GM23338 (cell line): Measurements from ENCODE around the gene CLCN1. TPM values are rescaled to one million over a fixed set of nuclear protein-coding genes. Genes with fewer than 3 reads are reported as not detected.

Experiments used
- ATAC-seq: fragments of 200-7000 bp; cut with Tn5 transposase; 3 replicates; pipeline ENCODE4 v1.9.1; 2020
- DNase-seq: peaks from one replicate; pipeline ENCODE4 v3.0.0-alpha.2; 2015; ENCODE audit warnings: low spot score
- H2AFZ ChIP-seq: fragments of 200-600 bp; sonication (generic); 2 replicates; pipeline ENCODE4 v1.8.0; 2016; ENCODE audit warnings: antibody characterized with exemption, mild to moderate bottlenecking, moderate library complexity
- H3F3A ChIP-seq: fragments of 200-600 bp; sonication (generic); replicated peaks from 2 replicates; pipeline ENCODE4 v1.8.0; 2017; ENCODE audit warnings: antibody characterized with exemption, mixed run types, low read depth
- H3K27ac ChIP-seq: fragments of 200-600 bp; sonication (generic); 2 replicates; pipeline ENCODE4 v1.6.1; 2016; ENCODE audit warnings: low read depth
- H3K27me3 ChIP-seq: fragments of 200-600 bp; sonication (generic); 2 replicates; pipeline ENCODE4 v1.8.0; 2016; ENCODE audit warnings: mild to moderate bottlenecking, mixed run types, moderate library complexity; ENCODE audit not compliant: insufficient read depth
- H3K36me3 ChIP-seq: fragments of 200-600 bp; sonication (generic); 2 replicates; pipeline ENCODE4 v1.8.0; 2016; ENCODE audit warnings: mild to moderate bottlenecking; ENCODE audit not compliant: insufficient read depth
- H3K4me1 ChIP-seq: fragments of 200-600 bp; sonication (generic); 2 replicates; pipeline ENCODE4 v1.8.0; 2016; ENCODE audit warnings: mild to moderate bottlenecking, moderate library complexity; ENCODE audit not compliant: insufficient read depth
- H3K4me2 ChIP-seq: fragments of 200-600 bp; sonication (generic); 2 replicates; pipeline ENCODE4 v1.7.1; 2017; ENCODE audit warnings: mixed run types
- H3K4me3 ChIP-seq: fragments of 200-600 bp; sonication (generic); 2 replicates; pipeline ENCODE4 v1.6.1; 2016; ENCODE audit warnings: mixed run types
- H3K79me2 ChIP-seq: fragments of 200-600 bp; sonication (generic); replicated peaks from 2 replicates; pipeline ENCODE4 v1.8.0; 2017; ENCODE audit warnings: mild to moderate bottlenecking; ENCODE audit not compliant: insufficient read depth
- H3K9me2 ChIP-seq: fragments of 200-600 bp; sonication (generic); 2 replicates; pipeline ENCODE4 v1.8.0; 2017; ENCODE audit not compliant: insufficient read depth
- H4K20me1 ChIP-seq: fragments of 200-600 bp; sonication (generic); replicated peaks from 2 replicates; pipeline ENCODE4 v1.8.0; 2017; ENCODE audit warnings: mild to moderate bottlenecking; ENCODE audit not compliant: insufficient read depth
- H3K27ac Mint-ChIP-seq: 2 replicates; pipeline ENCODE4 v1.8.0; 2020; ENCODE audit warnings: inconsistent platforms, mild to moderate bottlenecking, moderate library complexity, mixed read lengths
- H3K27me3 Mint-ChIP-seq: 3 replicates; pipeline ENCODE4 v1.8.0; 2022; ENCODE audit warnings: low read depth, mild to moderate bottlenecking, moderate library complexity, mixed read lengths, inconsistent platforms; ENCODE audit not compliant: insufficient read depth, poor library complexity
- H3K36me3 Mint-ChIP-seq: 3 replicates; pipeline ENCODE4 v1.8.0; 2021; ENCODE audit warnings: low read depth, mild to moderate bottlenecking, inconsistent platforms, moderate library complexity, mixed read lengths
- H3K4me1 Mint-ChIP-seq: 3 replicates; pipeline ENCODE4 v1.8.0; 2020; ENCODE audit warnings: mild to moderate bottlenecking, inconsistent platforms, mixed read lengths
- H3K4me3 Mint-ChIP-seq: 3 replicates; pipeline ENCODE4 v1.8.0; 2021; ENCODE audit warnings: moderate library complexity, mild to moderate bottlenecking, inconsistent platforms, mixed read lengths
- H3K9me3 Mint-ChIP-seq: 3 replicates; pipeline ENCODE4 v1.8.0; 2020; ENCODE audit warnings: moderate library complexity, mild to moderate bottlenecking, inconsistent platforms, mixed read lengths
- CREB1 ChIP-seq: fragments of 250-450 bp; sonication (Bioruptor Pico); IDR thresholded peaks from 2 replicates; pipeline ENCODE4 v1.5.0; 2020; ENCODE audit warnings: low read depth, mild to moderate bottlenecking, moderate library complexity
- EZH2 ChIP-seq: fragments of 200-600 bp; sonication (generic); IDR thresholded peaks from one replicate; pipeline ENCODE4 v1.8.0; 2017; ENCODE audit warnings: antibody characterized with exemption, mild to moderate bottlenecking, low read depth; ENCODE audit not compliant: unreplicated experiment
- EZH2phosphoT487 ChIP-seq: fragments of 200-600 bp; sonication (generic); IDR thresholded peaks from one replicate; pipeline ENCODE4 v1.8.1; 2018; ENCODE audit warnings: antibody characterized with exemption; ENCODE audit not compliant: unreplicated experiment
- JUNB ChIP-seq: IDR thresholded peaks from one replicate; pipeline ENCODE4 v1.6.1; 2016; ENCODE audit warnings: antibody characterized with exemption; ENCODE audit not compliant: unreplicated experiment
- NANOG ChIP-seq: IDR thresholded peaks from 2 replicates; pipeline ENCODE4 v1.6.1; 2016; ENCODE audit warnings: antibody characterized with exemption, borderline replicate concordance
- POLR2AphosphoS5 ChIP-seq: IDR thresholded peaks from 2 replicates; pipeline ENCODE4 v1.6.1; 2016; ENCODE audit warnings: antibody characterized with exemption, low read depth
- STAT1 ChIP-seq: IDR thresholded peaks from one replicate; pipeline ENCODE4 v1.6.1; 2016; ENCODE audit warnings: antibody characterized with exemption; ENCODE audit not compliant: unreplicated experiment
- ZNF114 ChIP-seq: fragments of 250-450 bp; sonication (Bioruptor Pico); IDR thresholded peaks from 2 replicates; pipeline ENCODE4 v1.5.0; 2020; ENCODE audit warnings: mild to moderate bottlenecking, moderate library complexity
- ZNF331 ChIP-seq: fragments of 250-450 bp; sonication (Bioruptor Pico); IDR thresholded peaks from 2 replicates; pipeline ENCODE4 v1.5.0; 2020; ENCODE audit warnings: low read depth, mild to moderate bottlenecking, moderate library complexity
- polyA plus RNA-seq: library from polyadenylated mRNA; unstranded; fragments of >200 nt; fragmentation: Nextera tagmentation; extraction: Ambion mirVana; gene quantifications from 2 replicates; pipeline ENCODE4 v1.2.1, GENCODE V29; 2016
- total RNA-seq: library from RNA; depleted of rRNA; stranded (reverse); fragments of >200 nt; shearing (Covaris generic); gene quantifications from 2 replicates; pipeline ENCODE4 v1.2.3, GENCODE V29; 2014
- TF ChIP-seq, protein P1 (sequence below): IDR thresholded peaks from one replicate; pipeline ENCODE4 v1.6.1; 2018; ENCODE audit warnings: antibody characterized with exemption; ENCODE audit not compliant: unreplicated experiment
- TF ChIP-seq, protein P2 (sequence below): fragments of 250-450 bp; sonication (Bioruptor Pico); IDR thresholded peaks from 2 replicates; pipeline ENCODE4 v1.5.0; 2020; ENCODE audit warnings: mild to moderate bottlenecking, moderate library complexity
- TF ChIP-seq, protein P3 (sequence below): IDR thresholded peaks from 2 replicates; pipeline ENCODE4 v1.6.1; 2016; ENCODE audit warnings: antibody characterized with exemption
- TF ChIP-seq, protein P4 (sequence below), 2 experiments: fragments of 200-600 bp in 1 of 2; sonication (generic) in 1 of 2; conservative IDR thresholded peaks; 2 replicates each; pipeline versions ENCODE4 v1.5.1 to v1.6.1; 2016 to 2017; ENCODE audit warnings: antibody characterized with exemption in 2 of 2, low read depth in 2 of 2, mild to moderate bottlenecking in 2 of 2, moderate library complexity in 1 of 2

The CLCN1 gene
- total and polyA plus RNA-seq, 2 experiments from 2014 or later: 0.38 to 0.48 TPM

DNA sequence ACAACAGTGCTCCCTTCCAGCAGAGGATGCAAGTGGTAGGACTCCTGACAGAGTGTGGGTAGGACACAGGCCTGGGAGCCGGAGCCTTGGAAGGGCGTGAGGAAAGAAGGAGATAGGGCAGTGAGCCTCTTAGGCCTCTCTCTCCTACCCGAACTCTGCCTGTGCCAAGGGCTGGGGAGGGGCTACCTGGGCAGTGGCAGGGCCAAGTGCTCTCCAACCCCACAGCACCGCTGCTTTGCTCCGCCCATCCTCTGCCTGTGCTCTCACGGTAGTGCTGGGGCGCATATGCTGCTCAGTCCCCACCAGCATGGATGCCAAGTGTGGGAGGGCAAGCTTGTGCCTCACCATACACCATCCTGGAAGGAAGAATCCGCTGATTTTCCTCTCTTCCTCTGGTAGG lies 39.1 kb downstream of the CLCN1 start:
- no peak overlapping the region for H3K4me3 Mint-ChIP-seq

More for the DNA sequence above, 39.1 kb downstream of the CLCN1 start:
- no peak for DNase-seq
- Histone ChIP-seq H3F3A (no peaks in the 10 kb centered on the region), H2AFZ (no peak overlapping the region), H3K4me1 (no peaks in the 10 kb centered on the region; the same call in 1 of the 2 replicates), H3K9me2 (no peaks in the 10 kb centered on the region; the same call in 1 of the 2 replicates), H3K27ac (no peak overlapping the region), H3K27me3 (no peaks in the 10 kb centered on the region), H3K79me2 (no peaks in the 10 kb centered on the region), H3K36me3 (peaks cover 11% of the 10 kb centered on the region), H3K4me3 (no peak overlapping the region), H3K4me2 (no peak overlapping the region), H4K20me1 (no peaks in the 10 kb centered on the region)
- Mint-ChIP-seq H3K27me3 (peaks cover 13% of the 10 kb centered on the region), H3K36me3 (peaks cover 56% of the 10 kb centered on the region), H3K9me3 (no peaks in the 10 kb centered on the region; the same call in 2 of the 3 replicates), H3K4me1 (peaks cover 31% of the 10 kb centered on the region), H3K27ac (no peak overlapping the region)
- no peak for TF ChIP-seq NANOG
- no peak for TF ChIP-seq POLR2AphosphoS5
- no peak for TF ChIP-seq EZH2phosphoT487
- TF ChIP-seq, protein P1, sequence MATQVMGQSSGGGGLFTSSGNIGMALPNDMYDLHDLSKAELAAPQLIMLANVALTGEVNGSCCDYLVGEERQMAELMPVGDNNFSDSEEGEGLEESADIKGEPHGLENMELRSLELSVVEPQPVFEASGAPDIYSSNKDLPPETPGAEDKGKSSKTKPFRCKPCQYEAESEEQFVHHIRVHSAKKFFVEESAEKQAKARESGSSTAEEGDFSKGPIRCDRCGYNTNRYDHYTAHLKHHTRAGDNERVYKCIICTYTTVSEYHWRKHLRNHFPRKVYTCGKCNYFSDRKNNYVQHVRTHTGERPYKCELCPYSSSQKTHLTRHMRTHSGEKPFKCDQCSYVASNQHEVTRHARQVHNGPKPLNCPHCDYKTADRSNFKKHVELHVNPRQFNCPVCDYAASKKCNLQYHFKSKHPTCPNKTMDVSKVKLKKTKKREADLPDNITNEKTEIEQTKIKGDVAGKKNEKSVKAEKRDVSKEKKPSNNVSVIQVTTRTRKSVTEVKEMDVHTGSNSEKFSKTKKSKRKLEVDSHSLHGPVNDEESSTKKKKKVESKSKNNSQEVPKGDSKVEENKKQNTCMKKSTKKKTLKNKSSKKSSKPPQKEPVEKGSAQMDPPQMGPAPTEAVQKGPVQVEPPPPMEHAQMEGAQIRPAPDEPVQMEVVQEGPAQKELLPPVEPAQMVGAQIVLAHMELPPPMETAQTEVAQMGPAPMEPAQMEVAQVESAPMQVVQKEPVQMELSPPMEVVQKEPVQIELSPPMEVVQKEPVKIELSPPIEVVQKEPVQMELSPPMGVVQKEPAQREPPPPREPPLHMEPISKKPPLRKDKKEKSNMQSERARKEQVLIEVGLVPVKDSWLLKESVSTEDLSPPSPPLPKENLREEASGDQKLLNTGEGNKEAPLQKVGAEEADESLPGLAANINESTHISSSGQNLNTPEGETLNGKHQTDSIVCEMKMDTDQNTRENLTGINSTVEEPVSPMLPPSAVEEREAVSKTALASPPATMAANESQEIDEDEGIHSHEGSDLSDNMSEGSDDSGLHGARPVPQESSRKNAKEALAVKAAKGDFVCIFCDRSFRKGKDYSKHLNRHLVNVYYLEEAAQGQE: no peak
- TF ChIP-seq, protein P2, sequence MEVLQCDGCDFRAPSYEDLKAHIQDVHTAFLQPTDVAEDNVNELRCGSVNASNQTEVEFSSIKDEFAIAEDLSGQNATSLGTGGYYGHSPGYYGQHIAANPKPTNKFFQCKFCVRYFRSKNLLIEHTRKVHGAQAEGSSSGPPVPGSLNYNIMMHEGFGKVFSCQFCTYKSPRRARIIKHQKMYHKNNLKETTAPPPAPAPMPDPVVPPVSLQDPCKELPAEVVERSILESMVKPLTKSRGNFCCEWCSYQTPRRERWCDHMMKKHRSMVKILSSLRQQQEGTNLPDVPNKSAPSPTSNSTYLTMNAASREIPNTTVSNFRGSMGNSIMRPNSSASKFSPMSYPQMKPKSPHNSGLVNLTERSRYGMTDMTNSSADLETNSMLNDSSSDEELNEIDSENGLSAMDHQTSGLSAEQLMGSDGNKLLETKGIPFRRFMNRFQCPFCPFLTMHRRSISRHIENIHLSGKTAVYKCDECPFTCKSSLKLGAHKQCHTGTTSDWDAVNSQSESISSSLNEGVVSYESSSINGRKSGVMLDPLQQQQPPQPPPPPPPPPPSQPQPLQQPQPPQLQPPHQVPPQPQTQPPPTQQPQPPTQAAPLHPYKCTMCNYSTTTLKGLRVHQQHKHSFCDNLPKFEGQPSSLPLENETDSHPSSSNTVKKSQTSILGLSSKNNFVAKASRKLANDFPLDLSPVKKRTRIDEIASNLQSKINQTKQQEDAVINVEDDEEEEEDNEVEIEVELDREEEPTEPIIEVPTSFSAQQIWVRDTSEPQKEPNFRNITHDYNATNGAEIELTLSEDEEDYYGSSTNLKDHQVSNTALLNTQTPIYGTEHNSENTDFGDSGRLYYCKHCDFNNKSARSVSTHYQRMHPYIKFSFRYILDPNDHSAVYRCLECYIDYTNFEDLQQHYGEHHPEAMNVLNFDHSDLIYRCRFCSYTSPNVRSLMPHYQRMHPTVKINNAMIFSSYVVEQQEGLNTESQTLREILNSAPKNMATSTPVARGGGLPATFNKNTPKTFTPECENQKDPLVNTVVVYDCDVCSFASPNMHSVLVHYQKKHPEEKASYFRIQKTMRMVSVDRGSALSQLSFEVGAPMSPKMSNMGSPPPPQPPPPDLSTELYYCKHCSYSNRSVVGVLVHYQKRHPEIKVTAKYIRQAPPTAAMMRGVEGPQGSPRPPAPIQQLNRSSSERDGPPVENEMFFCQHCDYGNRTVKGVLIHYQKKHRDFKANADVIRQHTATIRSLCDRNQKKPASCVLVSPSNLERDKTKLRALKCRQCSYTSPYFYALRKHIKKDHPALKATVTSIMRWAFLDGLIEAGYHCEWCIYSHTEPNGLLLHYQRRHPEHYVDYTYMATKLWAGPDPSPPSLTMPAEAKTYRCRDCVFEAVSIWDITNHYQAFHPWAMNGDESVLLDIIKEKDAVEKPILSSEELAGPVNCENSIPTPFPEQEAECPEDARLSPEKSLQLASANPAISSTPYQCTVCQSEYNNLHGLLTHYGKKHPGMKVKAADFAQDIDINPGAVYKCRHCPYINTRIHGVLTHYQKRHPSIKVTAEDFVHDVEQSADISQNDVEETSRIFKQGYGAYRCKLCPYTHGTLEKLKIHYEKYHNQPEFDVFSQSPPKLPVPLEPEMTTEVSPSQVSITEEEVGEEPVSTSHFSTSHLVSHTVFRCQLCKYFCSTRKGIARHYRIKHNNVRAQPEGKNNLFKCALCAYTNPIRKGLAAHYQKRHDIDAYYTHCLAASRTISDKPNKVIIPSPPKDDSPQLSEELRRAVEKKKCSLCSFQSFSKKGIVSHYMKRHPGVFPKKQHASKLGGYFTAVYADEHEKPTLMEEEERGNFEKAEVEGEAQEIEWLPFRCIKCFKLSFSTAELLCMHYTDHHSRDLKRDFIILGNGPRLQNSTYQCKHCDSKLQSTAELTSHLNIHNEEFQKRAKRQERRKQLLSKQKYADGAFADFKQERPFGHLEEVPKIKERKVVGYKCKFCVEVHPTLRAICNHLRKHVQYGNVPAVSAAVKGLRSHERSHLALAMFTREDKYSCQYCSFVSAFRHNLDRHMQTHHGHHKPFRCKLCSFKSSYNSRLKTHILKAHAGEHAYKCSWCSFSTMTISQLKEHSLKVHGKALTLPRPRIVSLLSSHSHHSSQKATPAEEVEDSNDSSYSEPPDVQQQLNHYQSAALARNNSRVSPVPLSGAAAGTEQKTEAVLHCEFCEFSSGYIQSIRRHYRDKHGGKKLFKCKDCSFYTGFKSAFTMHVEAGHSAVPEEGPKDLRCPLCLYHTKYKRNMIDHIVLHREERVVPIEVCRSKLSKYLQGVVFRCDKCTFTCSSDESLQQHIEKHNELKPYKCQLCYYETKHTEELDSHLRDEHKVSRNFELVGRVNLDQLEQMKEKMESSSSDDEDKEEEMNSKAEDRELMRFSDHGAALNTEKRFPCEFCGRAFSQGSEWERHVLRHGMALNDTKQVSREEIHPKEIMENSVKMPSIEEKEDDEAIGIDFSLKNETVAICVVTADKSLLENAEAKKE (CRISPR knock-in tag): no peak
- no peak for TF ChIP-seq STAT1
- no peak for TF ChIP-seq ZNF114 (CRISPR knock-in tag)
- TF ChIP-seq JUNB: no peak
- TF ChIP-seq EZH2: no peak
- no peak for TF ChIP-seq ZNF331 (CRISPR knock-in tag)
- TF ChIP-seq, protein P3, sequence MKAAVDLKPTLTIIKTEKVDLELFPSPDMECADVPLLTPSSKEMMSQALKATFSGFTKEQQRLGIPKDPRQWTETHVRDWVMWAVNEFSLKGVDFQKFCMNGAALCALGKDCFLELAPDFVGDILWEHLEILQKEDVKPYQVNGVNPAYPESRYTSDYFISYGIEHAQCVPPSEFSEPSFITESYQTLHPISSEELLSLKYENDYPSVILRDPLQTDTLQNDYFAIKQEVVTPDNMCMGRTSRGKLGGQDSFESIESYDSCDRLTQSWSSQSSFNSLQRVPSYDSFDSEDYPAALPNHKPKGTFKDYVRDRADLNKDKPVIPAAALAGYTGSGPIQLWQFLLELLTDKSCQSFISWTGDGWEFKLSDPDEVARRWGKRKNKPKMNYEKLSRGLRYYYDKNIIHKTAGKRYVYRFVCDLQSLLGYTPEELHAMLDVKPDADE: no peak
- TF ChIP-seq CREB1 (CRISPR knock-in tag): no peak
- TF ChIP-seq, protein P4, sequence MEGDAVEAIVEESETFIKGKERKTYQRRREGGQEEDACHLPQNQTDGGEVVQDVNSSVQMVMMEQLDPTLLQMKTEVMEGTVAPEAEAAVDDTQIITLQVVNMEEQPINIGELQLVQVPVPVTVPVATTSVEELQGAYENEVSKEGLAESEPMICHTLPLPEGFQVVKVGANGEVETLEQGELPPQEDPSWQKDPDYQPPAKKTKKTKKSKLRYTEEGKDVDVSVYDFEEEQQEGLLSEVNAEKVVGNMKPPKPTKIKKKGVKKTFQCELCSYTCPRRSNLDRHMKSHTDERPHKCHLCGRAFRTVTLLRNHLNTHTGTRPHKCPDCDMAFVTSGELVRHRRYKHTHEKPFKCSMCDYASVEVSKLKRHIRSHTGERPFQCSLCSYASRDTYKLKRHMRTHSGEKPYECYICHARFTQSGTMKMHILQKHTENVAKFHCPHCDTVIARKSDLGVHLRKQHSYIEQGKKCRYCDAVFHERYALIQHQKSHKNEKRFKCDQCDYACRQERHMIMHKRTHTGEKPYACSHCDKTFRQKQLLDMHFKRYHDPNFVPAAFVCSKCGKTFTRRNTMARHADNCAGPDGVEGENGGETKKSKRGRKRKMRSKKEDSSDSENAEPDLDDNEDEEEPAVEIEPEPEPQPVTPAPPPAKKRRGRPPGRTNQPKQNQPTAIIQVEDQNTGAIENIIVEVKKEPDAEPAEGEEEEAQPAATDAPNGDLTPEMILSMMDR (conservative IDR thresholded peaks at IDR 0.05; ENCODE audit: low read depth in 2 of 2): no peak
- ATAC-seq: peak; percentile 28
